HEK293 (cell line): ENCODE data around the gene PLEKHA5.

Experiments used
- CTCF ChIP-seq: fragments of 450-650 bp; formaldehyde crosslinking; IDR thresholded peaks from 2 replicates; pipeline ENCODE4 v1.5.1; 2016; ENCODE audit warnings: missing biosample characterization, missing genetic modification characterization
- HOXD13 ChIP-seq: sonication (generic); formaldehyde crosslinking; IDR thresholded peaks from 2 replicates; pipeline ENCODE4 v1.8.0; 2022; ENCODE audit warnings: missing genetic modification reagents, borderline replicate concordance
- KLF1 ChIP-seq: fragments of 450-650 bp; formaldehyde crosslinking; IDR thresholded peaks from 2 replicates; pipeline ENCODE4 v1.5.1; 2016; ENCODE audit warnings: missing biosample characterization, missing genetic modification characterization
- KLF16 ChIP-seq: fragments of 450-650 bp; formaldehyde crosslinking; IDR thresholded peaks from 2 replicates; pipeline ENCODE4 v1.5.1; 2017; ENCODE audit warnings: missing biosample characterization, missing genetic modification characterization
- KLF9 ChIP-seq: fragments of 450-650 bp; formaldehyde crosslinking; IDR thresholded peaks from 2 replicates; pipeline ENCODE4 v1.5.1; 2016; ENCODE audit warnings: missing biosample characterization, missing genetic modification characterization, low read depth
- OVOL3 ChIP-seq: fragments of 450-650 bp; formaldehyde crosslinking; IDR thresholded peaks from 2 replicates; pipeline ENCODE4 v1.5.1; 2016; ENCODE audit warnings: missing biosample characterization, missing genetic modification characterization
- ZBTB8A ChIP-seq: fragments of 450-650 bp; formaldehyde crosslinking; IDR thresholded peaks from 2 replicates; pipeline ENCODE4 v1.5.1; 2016; ENCODE audit warnings: missing biosample characterization, missing genetic modification characterization
- ZNF214 ChIP-seq: fragments of 450-650 bp; formaldehyde crosslinking; IDR thresholded peaks from 2 replicates; pipeline ENCODE4 v1.5.1; 2017; ENCODE audit warnings: missing biosample characterization, mild to moderate bottlenecking, missing genetic modification characterization, borderline replicate concordance
- ZNF274 ChIP-seq, 2 experiments: fragments of 200-500 bp in 1 of 2; fragments of 450-650 bp in 1 of 2; sonication (Bioruptor generic) in 1 of 2; formaldehyde crosslinking in 1 of 2; IDR thresholded peaks; 2 replicates each; pipeline versions ENCODE4 v1.5.1 to v1.6.1; 2014 to 2016; ENCODE audit warnings: borderline replicate concordance in 1 of 2, inconsistent platforms in 1 of 2, low read length in 1 of 2, missing biosample characterization in 1 of 2, missing genetic modification characterization in 1 of 2
- ZNF311 ChIP-seq: fragments of 450-650 bp; formaldehyde crosslinking; IDR thresholded peaks from 2 replicates; pipeline ENCODE4 v1.5.1; 2017; ENCODE audit warnings: missing biosample characterization, missing genetic modification characterization, borderline replicate concordance
- ZNF398 ChIP-seq: fragments of 450-650 bp; formaldehyde crosslinking; IDR thresholded peaks from 2 replicates; pipeline ENCODE4 v1.5.1; 2017; ENCODE audit warnings: missing biosample characterization, missing genetic modification characterization
- ZNF488 ChIP-seq: fragments of 450-650 bp; formaldehyde crosslinking; IDR thresholded peaks from 2 replicates; pipeline ENCODE4 v1.5.1; 2016; ENCODE audit warnings: missing biosample characterization, missing genetic modification characterization
- ZNF707 ChIP-seq: fragments of 450-650 bp; formaldehyde crosslinking; IDR thresholded peaks from 2 replicates; pipeline ENCODE4 v1.5.1; 2016; ENCODE audit warnings: missing biosample characterization, missing genetic modification characterization

GRCh38 chr12:19298836-19299605 is 169.5 kb downstream of the PLEKHA5 start:
- no peak for TF ChIP-seq KLF9
- no peak for TF ChIP-seq OVOL3 (tag by site-specific recombination)
- no peak for TF ChIP-seq CTCF (tag by site-specific recombination)
- no peak for TF ChIP-seq ZNF488
- TF ChIP-seq KLF16 (tag by site-specific recombination), result no peak
- no peak for TF ChIP-seq ZBTB8A (tag by site-specific recombination)
- no peak for TF ChIP-seq ZNF274 (IDR thresholded peaks at IDR 0.05; ENCODE audit: low read length)
- no peak for TF ChIP-seq ZNF274 (tag by site-specific recombination; IDR thresholded peaks at IDR 0.05; ENCODE audit: borderline replicate concordance)
- TF ChIP-seq ZNF214 (tag by site-specific recombination), result no peak
- no peak for TF ChIP-seq ZNF398
- no peak for TF ChIP-seq HOXD13 (CRISPR knock-in tag)
- no peak for TF ChIP-seq ZNF707 (tag by site-specific recombination)
- TF ChIP-seq ZNF311, result no peak
- no peak for TF ChIP-seq KLF1 (tag by site-specific recombination)
